Amniotic stem cell (primary cell): Measurements from ENCODE around the gene SEMA3C.
"Not testable (repeated sequence)": the region's sequence is repeated elsewhere in the genome, so short reads cannot be mapped to it uniquely, and the experiment has no call there.

Experiments
- DNase-seq: peaks from one replicate; lab custom pipeline; 2025; lab: John Stamatoyannopoulos, UW

Gene SEMA3C

DNA sequence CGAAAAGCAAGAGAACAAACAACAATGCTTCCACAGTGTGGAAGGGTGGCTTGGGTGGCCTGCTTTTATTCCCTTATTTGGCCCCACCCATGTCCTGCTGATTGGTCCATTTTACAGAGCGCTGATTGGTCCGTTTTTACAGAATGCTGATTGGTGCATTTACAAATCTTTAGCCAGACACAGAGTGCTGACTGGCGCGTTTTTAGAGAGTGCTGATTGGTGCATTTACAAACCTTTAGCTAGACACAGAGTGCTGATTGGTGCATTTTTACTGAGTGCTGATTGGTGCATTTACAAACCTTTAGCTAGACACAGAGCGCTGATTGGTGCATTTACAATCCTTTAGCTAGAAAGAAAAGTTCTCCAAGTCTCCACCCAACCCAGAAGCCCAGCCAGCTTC lies 8.1 kb upstream of the SEMA3C start:
- not testable (repeated sequence) for DNase-seq

DNA sequence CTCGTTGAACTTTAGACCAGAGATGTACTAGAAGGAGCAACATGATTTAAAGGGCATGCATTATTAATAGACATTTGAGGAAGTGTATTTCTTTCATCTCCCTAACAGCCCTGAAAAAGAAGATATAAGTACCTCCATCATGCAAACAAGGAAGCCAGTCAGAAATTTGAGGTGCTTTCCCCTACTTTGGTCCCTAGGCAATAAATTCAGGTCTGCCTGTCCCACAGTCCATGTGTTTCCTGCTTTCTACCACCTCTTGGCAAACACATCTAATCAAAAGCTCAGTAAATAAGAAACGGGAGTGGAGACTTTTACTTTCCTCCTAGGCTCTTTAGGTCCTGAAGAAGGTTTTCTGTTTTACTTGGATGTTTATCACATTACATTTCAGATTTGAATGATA lies 5.2 kb upstream of the SEMA3C start:
- no peak for DNase-seq

DNA sequence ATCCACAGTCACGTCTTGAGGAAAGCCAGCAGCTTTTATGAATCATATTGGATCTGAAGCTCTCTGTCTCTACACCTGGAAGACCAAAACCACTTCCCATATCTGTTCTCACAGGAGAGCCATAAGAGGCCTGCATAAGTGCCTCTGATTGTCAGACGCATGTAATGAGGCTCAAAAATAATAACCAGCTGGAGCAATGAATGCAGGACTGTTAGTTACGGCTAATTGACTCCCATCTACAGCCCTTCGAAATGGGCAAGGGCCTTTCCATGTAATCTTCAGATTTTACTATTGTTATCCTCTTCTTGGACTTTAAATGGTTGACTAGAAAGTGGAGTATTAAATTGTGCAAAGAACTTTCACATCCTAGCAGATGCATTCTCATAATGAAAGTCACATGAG lies 4.4 kb upstream of the SEMA3C start:
- DNase-seq, result no peak

DNA sequence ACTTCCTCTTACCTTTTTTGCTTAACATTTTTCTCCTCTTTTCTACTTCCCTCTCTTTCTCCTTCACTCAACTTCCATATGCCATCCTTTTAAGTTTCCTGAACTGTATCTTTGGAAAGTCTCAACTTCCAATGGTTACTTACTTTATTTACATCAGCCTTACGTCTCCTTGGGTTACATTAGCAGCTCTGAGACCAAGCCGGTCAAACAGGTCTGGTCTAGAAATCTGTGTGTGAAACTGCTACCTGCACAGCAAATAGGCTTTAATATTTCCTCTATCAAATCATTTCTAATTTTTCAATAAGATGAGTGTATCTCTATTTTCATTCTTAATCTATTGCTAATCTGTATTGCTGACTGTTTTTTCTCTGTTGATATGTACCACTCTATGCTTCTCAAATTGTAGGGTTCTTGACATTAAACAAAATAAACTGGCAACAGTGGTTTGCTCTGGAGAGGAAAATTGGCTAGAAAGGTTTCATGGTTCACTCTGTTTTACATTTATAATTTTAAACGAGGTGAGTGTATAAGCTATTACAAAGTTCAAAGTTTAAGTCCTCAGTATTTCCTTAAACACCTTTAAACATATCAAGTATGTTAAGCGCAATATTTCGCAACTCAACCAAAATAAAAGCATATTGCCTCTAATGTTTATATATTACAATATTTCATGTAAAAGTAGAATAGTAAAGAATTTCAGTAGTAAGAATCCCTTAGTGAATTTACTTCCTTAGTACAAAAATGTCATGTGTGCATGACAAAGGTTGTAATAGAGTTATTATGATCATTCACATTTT lies 3.6 kb upstream of the SEMA3C start:
- no peak for DNase-seq

DNA sequence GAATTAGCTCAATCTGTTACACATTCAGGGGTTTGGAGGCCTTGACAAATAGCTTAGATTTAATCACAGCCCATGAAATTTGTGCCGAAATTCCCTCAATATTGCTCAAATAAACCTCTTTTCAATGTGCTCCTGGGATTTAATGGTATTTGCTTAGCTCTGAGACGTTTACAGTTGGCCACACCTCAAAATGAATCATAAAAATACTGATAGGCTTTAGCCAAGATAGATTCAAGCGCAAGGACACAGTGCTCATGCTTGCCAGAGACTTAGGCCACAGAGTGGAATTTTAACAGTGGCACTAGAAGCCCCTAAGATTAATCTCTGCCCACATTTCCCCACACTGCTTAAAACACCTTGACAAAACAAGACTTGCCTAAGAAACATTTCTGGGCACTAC lies 2.3 kb upstream of the SEMA3C start:
- DNase-seq, result no peak

DNA sequence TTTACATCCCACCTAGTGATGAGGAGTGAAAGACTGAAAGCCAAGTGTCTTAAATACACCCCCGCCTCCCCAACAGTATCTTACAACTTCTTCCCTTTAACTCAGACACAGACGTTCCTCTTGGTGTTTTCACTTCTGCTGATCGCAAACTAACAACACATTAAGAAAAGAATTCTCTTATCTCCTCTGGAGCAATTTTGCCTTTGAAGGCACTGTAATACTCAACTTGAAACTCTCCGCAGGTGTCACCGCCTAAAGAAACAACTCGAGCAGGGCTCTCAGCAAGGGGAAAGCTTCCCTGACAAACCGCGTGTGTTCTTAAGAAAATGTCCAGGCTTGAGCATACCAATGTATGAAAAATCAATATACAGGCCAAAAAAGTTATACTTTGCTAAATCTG lies 452 bp downstream of the SEMA3C start:
- no peak for DNase-seq

DNA sequence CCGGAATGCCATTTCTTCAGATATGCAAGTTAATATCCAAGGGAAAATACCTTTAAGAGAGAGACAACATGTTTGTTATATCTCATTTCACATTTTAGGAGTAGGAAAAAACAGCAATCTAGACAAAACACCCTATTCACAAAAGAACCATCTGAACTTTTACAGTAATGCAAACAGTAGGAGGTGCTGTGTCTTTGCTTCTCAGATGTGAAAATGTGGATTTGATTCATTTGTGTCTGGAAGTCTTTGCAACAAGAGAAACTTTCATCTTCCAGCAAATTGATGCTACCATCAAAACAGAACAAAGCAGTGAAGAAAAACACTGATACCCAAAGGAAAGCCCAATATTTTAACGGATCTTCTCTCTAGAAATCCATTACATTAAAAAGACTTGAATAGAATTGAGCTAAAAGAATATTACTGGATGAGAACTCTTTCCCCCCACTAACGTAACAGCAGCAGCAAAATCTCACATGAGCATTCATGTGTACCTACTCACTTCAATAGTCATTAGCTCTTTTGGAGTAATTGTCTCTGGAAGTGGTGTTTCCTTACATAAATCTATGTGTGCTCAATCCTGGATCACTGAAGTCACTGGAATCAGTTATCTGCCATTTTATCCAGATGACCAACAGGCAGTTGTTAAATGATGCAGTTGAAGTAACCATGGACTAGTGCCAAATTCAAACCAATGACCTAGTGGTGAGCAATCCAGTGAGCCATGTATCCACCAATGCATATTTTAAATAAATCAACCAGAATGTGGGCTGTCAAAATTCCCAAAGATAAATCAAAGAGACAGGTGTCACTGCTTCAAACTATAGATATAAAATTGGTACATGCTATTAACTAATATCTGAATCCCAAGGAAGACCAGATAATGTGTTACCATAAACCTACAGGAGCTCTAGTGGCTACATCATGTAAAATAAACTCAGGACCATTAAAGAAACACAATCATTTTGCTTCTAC lies 1.8 kb downstream of the SEMA3C start:
- DNase-seq, result no peak

DNA sequence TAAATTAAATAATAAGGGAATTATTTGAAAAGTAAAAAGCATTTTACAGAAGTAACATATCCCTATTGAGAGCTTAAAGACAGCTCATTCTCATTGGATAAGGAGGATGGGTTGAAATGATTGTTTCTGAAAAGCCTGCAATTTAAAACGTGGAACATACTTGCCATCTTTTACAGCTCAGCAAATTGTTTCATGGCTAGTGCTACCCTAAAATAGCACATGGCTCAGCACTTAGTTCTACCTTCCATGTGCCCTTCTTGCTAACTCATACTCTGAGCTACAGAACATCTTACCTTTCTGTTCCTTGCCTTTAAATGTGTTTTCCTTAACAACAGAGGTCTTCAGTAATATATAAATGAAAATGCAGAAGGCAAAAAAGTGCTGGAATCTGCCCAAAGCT lies 8.6 kb downstream of the SEMA3C start:
- DNase-seq, result no peak

DNA sequence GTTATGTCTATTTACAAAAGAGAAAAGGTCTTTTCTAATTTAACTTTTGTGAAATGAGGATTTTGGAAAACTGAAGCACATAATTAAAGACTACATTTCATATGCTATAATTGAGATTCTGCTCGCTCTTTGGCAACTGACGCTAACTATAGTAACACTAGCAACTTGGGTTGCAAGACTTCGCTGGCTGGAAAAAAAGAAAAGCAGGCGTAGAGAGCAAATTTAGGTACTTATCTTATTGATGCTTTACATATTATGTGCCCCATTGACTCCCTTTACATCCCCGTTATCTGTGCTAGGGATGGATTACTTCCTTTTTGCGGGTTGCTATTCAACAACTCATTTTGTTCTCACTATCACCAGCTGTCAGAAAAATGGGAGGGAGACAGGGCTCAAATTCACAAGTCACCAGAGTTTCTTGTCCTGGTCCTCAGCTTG lies 10.5 kb downstream of the SEMA3C start:
- no peak for DNase-seq

DNA sequence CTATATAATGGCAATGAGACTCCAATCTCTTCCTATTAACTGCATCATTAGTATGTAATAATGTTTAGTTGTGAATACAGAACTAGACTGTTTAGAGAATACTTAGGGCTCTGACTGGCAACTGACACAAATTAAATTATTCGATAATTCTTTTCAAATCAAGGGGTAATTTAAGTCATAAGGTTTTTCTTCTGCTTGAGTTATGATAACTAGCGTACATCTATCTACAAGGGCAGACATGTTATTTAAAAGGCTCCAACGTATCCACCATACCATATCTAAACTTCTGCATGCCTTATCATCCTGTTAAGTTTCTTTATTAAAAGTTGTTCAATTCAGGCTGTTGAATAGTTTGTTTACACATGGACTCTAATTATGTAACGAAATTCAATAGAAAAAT lies 11.2 kb downstream of the SEMA3C start:
- no peak for DNase-seq

DNA sequence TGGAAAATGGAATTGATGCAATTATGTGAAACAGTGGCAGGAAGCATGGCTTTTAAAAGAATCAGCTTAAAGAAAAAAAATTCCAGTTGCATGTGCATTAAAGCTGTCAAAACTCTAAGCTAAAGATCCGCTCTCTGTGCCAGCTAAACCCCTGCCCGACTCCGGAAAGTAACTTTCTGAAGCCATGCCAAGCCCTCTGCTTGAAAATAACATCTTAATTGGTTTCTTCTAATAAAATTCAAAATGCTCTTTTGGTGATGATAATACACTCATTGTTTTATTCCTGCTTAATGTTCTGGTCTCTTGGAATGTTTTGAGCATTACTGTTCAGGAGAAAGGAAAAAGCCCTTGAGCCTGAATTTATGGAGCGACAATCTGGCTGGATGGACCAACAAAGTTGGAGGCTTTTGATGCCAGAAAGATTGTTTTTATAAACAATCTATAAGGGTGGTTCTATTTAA lies 11.7 kb downstream of the SEMA3C start:
- DNase-seq, result no peak

DNA sequence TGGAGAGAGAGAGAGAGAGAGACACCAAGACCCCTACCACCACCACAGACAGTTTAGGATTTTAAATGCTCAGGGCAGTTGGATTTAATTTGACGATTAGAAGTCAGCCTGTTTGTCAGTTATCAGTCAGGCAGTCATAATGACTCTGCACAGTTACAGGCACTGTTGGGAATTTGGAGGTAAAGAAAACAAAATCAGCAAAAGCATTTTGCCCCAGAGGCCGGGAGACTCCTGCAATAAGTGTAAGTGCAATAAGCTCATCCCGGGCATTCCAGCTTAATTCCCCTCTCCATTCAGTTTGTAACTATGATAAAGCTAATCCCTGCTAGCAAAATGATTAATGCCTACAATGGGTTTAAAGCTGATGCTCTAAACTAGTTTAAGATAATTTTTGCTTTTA lies 13.5 kb downstream of the SEMA3C start:
- no peak for DNase-seq

DNA sequence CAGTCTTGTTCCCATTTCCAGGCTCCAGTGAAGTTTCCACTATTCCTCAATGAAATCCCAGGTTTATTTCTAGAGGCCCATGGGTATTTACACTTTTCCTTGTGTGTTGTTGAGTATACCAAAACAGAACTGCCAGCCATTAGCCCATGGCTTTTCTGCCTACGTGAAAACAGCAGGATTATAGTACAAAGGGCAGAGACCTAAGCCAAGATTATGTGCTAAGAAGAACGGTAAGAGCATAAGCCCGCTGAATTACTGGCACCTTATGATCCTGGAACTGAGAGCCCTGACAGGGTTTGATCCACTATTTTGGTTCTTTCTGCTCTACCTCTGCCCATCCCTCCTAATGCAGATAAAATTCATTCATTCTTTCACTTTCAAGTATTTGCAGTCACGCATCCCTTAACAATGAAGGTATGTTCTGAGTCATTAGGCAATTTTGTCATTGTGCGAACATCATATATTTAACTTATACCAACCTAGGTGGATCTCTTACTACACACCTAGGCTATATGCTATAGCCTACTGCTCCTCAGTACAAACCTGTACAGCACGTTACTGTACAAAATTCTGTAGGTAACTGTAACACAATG lies 16.0 kb downstream of the SEMA3C start:
- no peak for DNase-seq

DNA sequence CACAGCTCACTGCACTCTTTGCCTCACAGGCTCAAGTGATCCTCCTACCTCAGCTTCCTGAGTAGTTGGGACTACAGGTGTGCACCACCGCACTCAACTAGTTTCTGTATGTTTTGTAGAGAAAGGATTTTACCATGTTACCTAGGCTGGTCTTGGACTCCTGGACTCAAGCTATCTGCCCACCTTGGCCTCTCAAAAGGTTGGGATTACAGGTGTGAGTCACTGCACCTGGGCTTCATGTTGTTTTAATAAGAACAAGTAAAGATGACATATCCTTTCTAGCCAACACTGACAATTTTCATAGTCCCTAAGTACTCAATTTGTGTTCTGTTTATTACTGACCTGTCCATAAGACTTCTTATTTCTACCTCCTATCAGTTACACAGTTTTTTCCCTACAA lies 16.8 kb downstream of the SEMA3C start:
- no peak for DNase-seq

DNA sequence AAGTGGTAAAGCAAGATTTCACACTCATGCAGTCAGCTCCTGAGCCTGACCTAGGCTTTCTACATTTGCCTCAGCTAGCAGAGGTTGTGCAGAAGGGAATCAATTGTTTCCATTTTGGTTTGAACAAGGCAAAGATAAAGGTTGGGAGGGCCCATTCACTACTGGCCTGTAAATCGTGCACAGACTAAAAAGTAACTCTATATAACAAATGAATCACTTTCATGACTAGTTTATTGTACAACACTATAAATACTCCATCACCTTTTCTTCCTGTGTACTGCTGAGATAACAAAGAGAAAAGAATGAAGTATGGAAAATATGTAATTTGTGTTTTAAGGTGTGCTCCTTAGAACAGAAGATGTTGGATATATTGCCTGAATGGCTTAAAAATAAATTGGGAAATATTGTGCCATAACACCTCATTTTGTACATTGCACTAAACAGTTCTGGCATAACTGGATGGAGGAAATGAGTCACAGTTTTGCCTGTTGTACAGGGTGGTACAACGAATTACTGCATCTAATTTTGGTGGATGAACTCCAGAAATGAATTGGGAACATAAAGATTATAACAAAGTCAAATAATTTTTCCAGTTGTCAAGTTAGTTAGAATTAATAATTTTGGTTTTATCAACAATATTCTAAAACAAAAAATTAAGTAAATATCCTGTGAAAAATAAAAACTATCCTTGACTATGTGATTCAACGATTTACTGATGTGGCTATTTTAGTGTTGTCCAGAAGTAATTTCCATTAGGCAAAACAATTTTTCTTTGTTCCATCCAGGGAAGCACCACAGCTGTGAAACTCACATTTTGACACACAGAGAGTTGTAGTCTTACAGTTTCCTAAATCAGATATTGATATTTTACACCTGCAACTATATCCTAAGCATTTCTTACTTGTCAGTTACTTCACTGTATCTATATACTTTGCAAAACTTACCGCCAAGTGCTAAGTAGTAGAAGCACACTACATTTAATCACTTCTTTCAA lies 18.0 kb downstream of the SEMA3C start:
- DNase-seq, result peak; percentile 22

DNA sequence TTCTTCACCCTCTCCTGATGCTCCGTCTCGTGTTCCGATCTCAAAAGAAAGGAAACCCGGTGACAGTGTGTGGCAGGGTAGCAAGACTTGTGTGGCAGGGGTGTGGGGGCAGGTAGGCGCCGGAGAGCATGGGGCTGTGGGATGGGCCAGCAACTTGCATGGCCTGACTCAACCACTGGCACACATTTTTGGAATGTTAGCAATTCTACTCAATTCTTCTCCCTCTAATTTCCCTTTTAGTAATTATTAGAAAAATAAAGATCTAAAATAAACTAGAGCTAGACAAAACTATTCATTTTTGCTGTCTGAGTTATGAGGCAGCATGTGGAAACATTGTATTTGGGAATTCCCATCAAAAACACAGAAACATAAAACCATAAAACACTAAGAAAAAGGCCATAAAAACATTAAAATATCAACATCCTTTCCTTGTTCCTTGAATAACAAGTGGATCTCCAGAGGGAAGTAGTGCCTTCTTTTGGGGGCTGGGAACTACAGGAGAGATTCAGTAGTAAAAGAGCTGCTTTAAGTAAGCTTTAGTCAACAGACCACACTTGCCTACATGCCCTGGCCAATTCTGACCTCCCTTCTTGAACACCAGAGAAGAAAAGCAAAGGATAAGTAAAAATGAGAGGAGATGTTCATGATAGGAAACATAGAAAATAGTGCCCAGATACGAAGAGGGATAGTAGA lies 21.8 kb downstream of the SEMA3C start:
- DNase-seq, result no peak

DNA sequence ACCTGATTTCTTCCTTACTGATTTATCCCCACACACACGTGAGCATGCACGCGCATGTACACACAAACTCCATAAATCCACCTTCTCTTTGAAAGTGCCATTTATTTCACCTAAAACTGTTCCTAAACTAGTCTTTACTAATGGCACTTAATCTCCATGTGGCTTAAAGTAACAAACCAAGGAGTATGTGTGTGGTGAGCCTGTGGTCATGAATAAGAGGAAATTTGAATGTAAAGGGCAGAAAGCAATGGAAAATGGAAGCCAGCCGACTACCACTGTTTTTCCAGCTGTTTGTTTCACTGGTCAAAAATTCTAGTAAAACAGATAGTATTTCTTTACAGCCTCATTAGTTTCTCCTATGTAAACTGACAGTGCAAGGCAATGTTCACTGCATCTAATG lies 23.8 kb downstream of the SEMA3C start:
- DNase-seq, result no peak

DNA sequence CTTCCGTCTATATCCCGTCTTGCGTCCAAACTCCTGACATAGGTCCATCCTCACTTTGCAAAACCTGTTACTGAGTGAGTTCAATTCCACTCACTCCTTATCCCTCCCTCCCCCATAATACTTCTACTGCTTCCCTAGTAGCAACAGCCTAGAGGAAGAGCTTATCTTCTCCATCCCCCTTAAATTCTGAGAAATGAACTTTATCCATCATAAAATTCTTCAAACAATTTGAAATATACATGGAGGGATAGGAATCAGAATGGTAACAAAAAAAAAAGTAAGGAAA lies 27.6 kb downstream of the SEMA3C start:
- DNase-seq, result no peak

DNA sequence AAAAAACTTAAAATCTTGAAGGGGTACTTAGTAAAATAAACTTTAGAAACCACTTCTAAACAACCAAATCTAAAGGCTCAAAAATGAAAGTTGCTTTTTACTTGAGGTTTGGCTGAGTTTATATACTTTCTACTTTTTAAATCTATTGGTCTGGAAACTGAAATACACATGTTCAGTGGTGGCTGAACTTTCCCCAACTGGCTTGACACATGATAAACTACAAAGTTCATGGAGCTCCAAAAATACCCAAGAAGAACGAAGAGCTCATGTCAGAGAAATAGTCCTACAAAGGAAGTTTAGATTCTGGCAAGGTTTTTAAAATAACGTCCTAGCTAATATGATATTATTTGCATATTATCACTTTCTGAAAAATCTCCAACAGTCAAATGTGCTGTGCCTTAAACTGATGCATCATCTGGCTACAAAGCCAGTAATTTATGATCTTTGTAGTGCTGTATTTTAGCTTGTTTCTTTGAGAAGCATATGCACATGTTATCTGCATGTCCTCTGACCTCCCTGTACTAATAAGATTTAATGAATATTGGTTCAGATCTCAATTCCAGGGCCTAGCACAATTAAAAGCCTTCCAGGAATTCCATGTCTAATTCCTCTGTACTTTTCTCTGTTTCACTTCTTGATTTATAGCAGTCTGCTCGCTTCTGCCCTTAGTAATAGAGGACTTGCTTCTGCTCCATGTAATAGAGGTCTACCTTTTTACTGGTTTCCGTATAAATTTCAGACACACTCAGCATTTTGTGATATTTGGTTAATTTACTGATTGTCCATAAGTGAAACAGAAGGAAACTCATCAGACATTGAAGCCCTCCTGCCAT lies 28.2 kb downstream of the SEMA3C start:
- no peak for DNase-seq

DNA sequence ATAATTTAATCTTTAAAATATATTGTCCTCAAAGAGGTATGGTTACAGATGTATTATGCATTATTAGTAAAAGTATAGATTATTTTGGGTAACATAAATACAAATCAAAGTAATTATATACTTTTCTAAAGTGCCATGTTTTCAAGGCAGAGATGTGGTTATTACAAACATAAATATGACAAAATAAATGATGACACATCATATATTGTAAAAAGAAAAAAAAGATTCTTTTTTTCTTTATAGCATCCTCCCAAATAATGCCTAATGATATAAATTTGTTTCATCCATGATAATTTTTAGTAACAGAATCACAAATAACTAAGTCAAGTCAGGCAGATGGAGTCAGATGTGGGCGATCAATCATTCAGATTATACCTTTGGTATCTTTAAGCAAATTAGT lies 29.3 kb downstream of the SEMA3C start:
- no peak for DNase-seq
